ENCODE measurements around the gene CLEC19A. TPM values are rescaled to one million over a fixed set of nuclear protein-coding genes. Genes with fewer than 3 reads are reported as not detected.

Gene CLEC19A
- total RNA-seq, 1 donor from 2014 or later: not detected

GRCh38 chr16:19295393-19295792 is 9.9 kb downstream of the CLEC19A start:
- H3K4me3 Mint-ChIP-seq (ENCODE audit: unreplicated experiment): no peak overlapping the region
- no peak for DNase-seq (ENCODE audit: low spot score)
- H3K27me3 Mint-ChIP-seq (ENCODE audit: unreplicated experiment): no peaks in the 10 kb centered on the region
- H3K36me3 Mint-ChIP-seq (ENCODE audit: low read depth, unreplicated experiment): no peaks in the 10 kb centered on the region
- H3K9me3 Mint-ChIP-seq (ENCODE audit: unreplicated experiment): no peaks in the 10 kb centered on the region
- no peak for TF ChIP-seq CTCF (IDR thresholded peaks at IDR 0.05; ENCODE audit: unreplicated experiment)
- peaks cover 8% of the 10 kb centered on the region for H3K4me1 Mint-ChIP-seq (ENCODE audit: unreplicated experiment)
- no peak overlapping the region for H3K27ac Mint-ChIP-seq (ENCODE audit: unreplicated experiment)

GRCh38 chr16:19297454-19297853 is 11.9 kb downstream of the CLEC19A start:
- Mint-ChIP-seq H3K27ac (ENCODE audit: unreplicated experiment) (no peak overlapping the region), H3K27me3 (ENCODE audit: unreplicated experiment) (no peaks in the 10 kb centered on the region), H3K4me3 (ENCODE audit: unreplicated experiment) (no peak overlapping the region), H3K9me3 (ENCODE audit: unreplicated experiment) (no peaks in the 10 kb centered on the region), H3K36me3 (ENCODE audit: low read depth, unreplicated experiment) (no peaks in the 10 kb centered on the region), H3K4me1 (ENCODE audit: unreplicated experiment) (peaks cover 8% of the 10 kb centered on the region)
- no peak for TF ChIP-seq CTCF (IDR thresholded peaks at IDR 0.05; ENCODE audit: unreplicated experiment)
- no peak for DNase-seq (ENCODE audit: low spot score)

- Mint-ChIP-seq H3K9me3 (ENCODE audit: unreplicated experiment) (no peaks in the 10 kb centered on the region), H3K27ac (ENCODE audit: unreplicated experiment) (no peak overlapping the region), H3K27me3 (ENCODE audit: unreplicated experiment) (peaks cover 2% of the 10 kb centered on the region), H3K4me3 (ENCODE audit: unreplicated experiment) (no peak overlapping the region), H3K36me3 (ENCODE audit: low read depth, unreplicated experiment) (no peaks in the 10 kb centered on the region), H3K4me1 (ENCODE audit: unreplicated experiment) (peaks cover 3% of the 10 kb centered on the region)
- TF ChIP-seq CTCF (IDR thresholded peaks at IDR 0.05; ENCODE audit: unreplicated experiment): no peak
- no peak for DNase-seq (ENCODE audit: low spot score)
Observed at GRCh38 chr16:19299565-19299964, 14.0 kb downstream of the CLEC19A start.

- Mint-ChIP-seq H3K4me3 (ENCODE audit: unreplicated experiment) (no peak overlapping the region), H3K27ac (ENCODE audit: unreplicated experiment) (no peak overlapping the region), H3K27me3 (ENCODE audit: unreplicated experiment) (peaks cover 2% of the 10 kb centered on the region), H3K36me3 (ENCODE audit: low read depth, unreplicated experiment) (no peaks in the 10 kb centered on the region), H3K9me3 (ENCODE audit: unreplicated experiment) (no peaks in the 10 kb centered on the region), H3K4me1 (ENCODE audit: unreplicated experiment) (peaks cover 3% of the 10 kb centered on the region)
- DNase-seq (ENCODE audit: low spot score): no peak
- TF ChIP-seq CTCF (IDR thresholded peaks at IDR 0.05; ENCODE audit: unreplicated experiment): no peak
Observed at GRCh38 chr16:19301931-19302330, 16.4 kb downstream of the CLEC19A start.

- no peak for DNase-seq (ENCODE audit: low spot score)
- no peak for TF ChIP-seq CTCF (IDR thresholded peaks at IDR 0.05; ENCODE audit: unreplicated experiment)
- Mint-ChIP-seq H3K4me1 (ENCODE audit: unreplicated experiment) (peaks cover 3% of the 10 kb centered on the region), H3K9me3 (ENCODE audit: unreplicated experiment) (no peaks in the 10 kb centered on the region), H3K27me3 (ENCODE audit: unreplicated experiment) (peaks cover 2% of the 10 kb centered on the region), H3K4me3 (ENCODE audit: unreplicated experiment) (no peak overlapping the region), H3K27ac (ENCODE audit: unreplicated experiment) (no peak overlapping the region), H3K36me3 (ENCODE audit: low read depth, unreplicated experiment) (no peaks in the 10 kb centered on the region)
Observed at GRCh38 chr16:19304750-19305149, 19.2 kb downstream of the CLEC19A start.
